B cell (primary cell): ENCODE data around the gene RIMBP2. TPM values are rescaled to one million over a fixed set of nuclear protein-coding genes. Genes with fewer than 3 reads are reported as not detected.
A peak's percentile ranks its signal among the peaks of the same experiment; 100 is the strongest.

Experiments used
- ATAC-seq: fragments of 200-7000 bp; cut with Tn5 transposase; one replicate; pipeline ENCODE4 v1.10.0; 2021; ENCODE audit warnings: low read depth, mild to moderate bottlenecking, moderate number of reproducible peaks, moderate library complexity
- CTCF ChIA-PET: fragments of 350-600 bp; sonication (Branson Sonifier 250); formaldehyde crosslinking; loops from one replicate; lab custom pipeline; 2021; ENCODE audit warnings: antibody characterized with exemption, inconsistent platforms; lab: Charles Lee
- POLR2A ChIA-PET: fragments of 350-600 bp; sonication (Branson Sonifier 250); formaldehyde crosslinking; loops from one replicate; lab custom pipeline; 2021; ENCODE audit warnings: antibody characterized with exemption; lab: Charles Lee
- DNase-seq: peaks from one replicate; pipeline ENCODE4 v3.0.0; 2013
- H2AFZ ChIP-seq: 2 replicates; pipeline ENCODE4 v1.6.1; 2012; ENCODE audit warnings: mild to moderate bottlenecking, low read depth, low read length; ENCODE audit not compliant: insufficient read depth, poor library complexity, severe bottlenecking
- H3K27ac ChIP-seq, 2 donors: 1 replicate in 1 of 2; 2 replicates in 1 of 2; pipeline ENCODE4 v1.5.1; 2012 to 2013; ENCODE audit warnings: low read length in 2 of 2, mild to moderate bottlenecking in 2 of 2, moderate library complexity in 1 of 2
- H3K27me3 ChIP-seq, 4 experiments: fragments of 200-600 bp in 1 of 4; sonication (generic) in 1 of 4; replicated peaks in 1 of 4; 1 replicate in 2 of 4; 2 replicates in 2 of 4; pipeline versions ENCODE4 v1.6.1 to v1.7.0; 2013 to 2016; ENCODE audit warnings: low read length in 3 of 4, mild to moderate bottlenecking in 2 of 4, mixed read lengths in 1 of 4, moderate library complexity in 1 of 4; ENCODE audit not compliant: insufficient read depth in 4 of 4, control insufficient read depth in 3 of 4; ENCODE audit errors: control extremely low read depth in 1 of 4
- H3K36me3 ChIP-seq, 2 experiments: replicated peaks in 1 of 2; 1 replicate in 1 of 2; 2 replicates in 1 of 2; pipeline versions ENCODE4 v1.6.1 to v1.7.1; 2013; ENCODE audit warnings: low read length in 1 of 2; ENCODE audit not compliant: insufficient read depth in 2 of 2, control insufficient read depth in 1 of 2; ENCODE audit errors: control extremely low read depth in 1 of 2, extremely low read depth in 1 of 2
- H3K4me1 ChIP-seq, 2 donors: fragments of 200-600 bp in 1 of 2; sonication (generic) in 1 of 2; 1 replicate in 1 of 2; 2 replicates in 1 of 2; pipeline versions ENCODE4 v1.5.1 to v1.6.1; 2013 to 2017; ENCODE audit warnings: low read length in 2 of 2; ENCODE audit not compliant: control insufficient read depth in 2 of 2, insufficient read depth in 2 of 2
- H3K4me2 ChIP-seq: replicated peaks from 2 replicates; pipeline ENCODE3; 2012; ENCODE audit warnings: mild to moderate bottlenecking, low read depth, low read length; ENCODE audit not compliant: poor library complexity, severe bottlenecking
- H3K4me3 ChIP-seq, 5 experiments: fragments of 200-600 bp in 1 of 5; sonication (generic) in 1 of 5; 1 replicate in 3 of 5; 2 replicates in 2 of 5; pipeline versions ENCODE4 v1.5.1 to v1.7.0; 2011 to 2016; ENCODE audit warnings: low read length in 4 of 5, mild to moderate bottlenecking in 4 of 5, low read depth in 2 of 5, control low read depth in 1 of 5, moderate library complexity in 1 of 5; ENCODE audit not compliant: insufficient read depth in 1 of 5; ENCODE audit errors: control extremely low read depth in 1 of 5, extremely low read depth in 1 of 5
- H3K79me2 ChIP-seq: fragments of 200-600 bp; sonication (generic); one replicate; pipeline ENCODE4 v1.6.0; 2016; ENCODE audit warnings: low read length; ENCODE audit not compliant: control insufficient read depth, insufficient read depth
- H3K9ac ChIP-seq: fragments of 200-600 bp; sonication (generic); 2 replicates; pipeline ENCODE4 v1.6.1; 2017; ENCODE audit warnings: mild to moderate bottlenecking, low read length, moderate library complexity
- H3K9me3 ChIP-seq, 3 donors: one replicate each; pipeline versions ENCODE4 v1.6.1 to v1.7.1; 2013; ENCODE audit warnings: low read length in 2 of 3; ENCODE audit not compliant: control insufficient read depth in 2 of 3, insufficient read depth in 1 of 3; ENCODE audit errors: control extremely low read depth in 1 of 3
- H4K20me1 ChIP-seq: 2 replicates; pipeline ENCODE4 v1.6.0; 2012; ENCODE audit warnings: mild to moderate bottlenecking, low read length; ENCODE audit not compliant: insufficient read depth, control insufficient read depth, poor library complexity, severe bottlenecking
- H3K27ac Mint-ChIP-seq: one replicate; pipeline ENCODE4 v1.8.0; 2021; ENCODE audit warnings: mixed read lengths
- H3K27me3 Mint-ChIP-seq: one replicate; pipeline ENCODE4 v1.8.0; 2021; ENCODE audit warnings: mixed read lengths
- H3K4me1 Mint-ChIP-seq: one replicate; pipeline ENCODE4 v1.8.0; 2021; ENCODE audit warnings: mixed read lengths
- H3K4me3 Mint-ChIP-seq: one replicate; pipeline ENCODE4 v1.8.0; 2021; ENCODE audit warnings: mixed read lengths
- H3K9me3 Mint-ChIP-seq: one replicate; pipeline ENCODE4 v1.8.0; 2022; ENCODE audit warnings: mixed read lengths; ENCODE audit not compliant: insufficient read depth
- EZH2 ChIP-seq: IDR thresholded peaks from 2 replicates; pipeline ENCODE4 v1.6.1; 2012; ENCODE audit warnings: borderline replicate concordance, low read depth, mild to moderate bottlenecking, moderate library complexity, low read length; ENCODE audit not compliant: insufficient read depth, poor library complexity, severe bottlenecking
- WGBS: methylation state at CpG from one replicate; pipeline ENCODE4 v1.1.5; 2013; ENCODE audit warnings: missing lambda C conversion rate; ENCODE audit not compliant: insufficient coverage; 5-methylcytosine and 5-hydroxymethylcytosine counted together
- intact Hi-C: fragments of 100-400 bp; cut with micrococcal nuclease; formaldehyde crosslinking; loops from one replicate; pipeline ENCODE4 v1.10.0; 2022
- polyA plus RNA-seq: library from polyadenylated mRNA; depleted of rRNA; stranded (reverse); fragments of >200 nt; gene quantifications from 2 replicates; pipeline ENCODE4 v1.2.3, GENCODE V29; 2012
- total RNA-seq, 2 donors: library from RNA; stranded (reverse); fragments of 120-200 nt in 1 of 2; gene quantifications; 1 replicate in 1 of 2; 2 replicates in 1 of 2; pipeline versions ENCODE4 v1.2.3 to v1.2.4, GENCODE V29; 2013 to 2022
- TF ChIP-seq, protein P1 (sequence below): fragments of 200-600 bp; IDR thresholded peaks from one replicate; pipeline ENCODE4 v1.8.0; 2022; ENCODE audit warnings: antibody characterized with exemption, mild to moderate bottlenecking

The RIMBP2 gene
- total and polyA plus RNA-seq, 2 donors (not counting 1 experiment from before 2014, with no cell fraction given), result not detected

DNA sequence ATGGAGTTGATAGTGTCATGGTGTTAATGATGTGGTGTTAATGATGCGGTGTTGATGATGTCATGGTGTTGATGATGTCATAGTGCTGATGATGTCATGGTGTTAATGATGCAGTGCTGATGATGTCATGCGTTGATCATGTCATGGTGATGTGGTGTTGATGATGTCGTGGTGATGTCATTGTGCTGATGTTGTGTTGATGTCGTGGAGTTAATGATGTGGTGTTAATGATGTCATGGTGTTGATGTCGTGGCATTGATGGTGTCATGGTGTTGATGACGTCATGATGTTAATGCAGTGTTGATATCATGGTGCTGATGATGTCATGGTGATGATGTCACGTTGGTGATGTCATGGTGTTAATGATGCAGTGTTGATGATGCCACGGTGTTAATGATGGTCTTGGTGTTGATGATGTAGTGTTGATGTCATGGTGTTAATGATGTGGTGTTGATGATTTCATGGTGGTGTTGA, 49.1 kb upstream of the RIMBP2 start:
- peaks cover 15% of the 10 kb centered on the region for H3K27me3 Mint-ChIP-seq
- no peak overlapping the region for H3K27ac Mint-ChIP-seq
- H3K79me2 ChIP-seq, result no peaks in the 10 kb centered on the region
- ChIA-PET CTCF (no interaction called here), POLR2A (no interaction called here)
- intact Hi-C loops, result no loop called here
- H4K20me1 ChIP-seq, result no peaks in the 10 kb centered on the region
- no peak overlapping the region for H3K4me3 ChIP-seq
- peaks cover 18% of the 10 kb centered on the region for H3K4me1 Mint-ChIP-seq
- no peak overlapping the region for H3K9ac ChIP-seq
- H3K4me3 Mint-ChIP-seq, result no peak overlapping the region
- no peak for DNase-seq
- H3K9me3 ChIP-seq, result peaks cover 2 to 15% (median 5%) of the 10 kb centered on the region in 3 donors
- WGBS, result 93% methylated on average over 8 of the region's 8 CpGs
- no peaks in the 10 kb centered on the region for H3K36me3 ChIP-seq
- peaks cover 6% of the 10 kb centered on the region in 2 donors for H3K4me1 ChIP-seq
- H3K9me3 Mint-ChIP-seq, result no peaks in the 10 kb centered on the region
- no peak for ATAC-seq
- no peak overlapping the region for H3K27ac ChIP-seq
- no peak for TF ChIP-seq EZH2
- TF ChIP-seq, protein P1, sequence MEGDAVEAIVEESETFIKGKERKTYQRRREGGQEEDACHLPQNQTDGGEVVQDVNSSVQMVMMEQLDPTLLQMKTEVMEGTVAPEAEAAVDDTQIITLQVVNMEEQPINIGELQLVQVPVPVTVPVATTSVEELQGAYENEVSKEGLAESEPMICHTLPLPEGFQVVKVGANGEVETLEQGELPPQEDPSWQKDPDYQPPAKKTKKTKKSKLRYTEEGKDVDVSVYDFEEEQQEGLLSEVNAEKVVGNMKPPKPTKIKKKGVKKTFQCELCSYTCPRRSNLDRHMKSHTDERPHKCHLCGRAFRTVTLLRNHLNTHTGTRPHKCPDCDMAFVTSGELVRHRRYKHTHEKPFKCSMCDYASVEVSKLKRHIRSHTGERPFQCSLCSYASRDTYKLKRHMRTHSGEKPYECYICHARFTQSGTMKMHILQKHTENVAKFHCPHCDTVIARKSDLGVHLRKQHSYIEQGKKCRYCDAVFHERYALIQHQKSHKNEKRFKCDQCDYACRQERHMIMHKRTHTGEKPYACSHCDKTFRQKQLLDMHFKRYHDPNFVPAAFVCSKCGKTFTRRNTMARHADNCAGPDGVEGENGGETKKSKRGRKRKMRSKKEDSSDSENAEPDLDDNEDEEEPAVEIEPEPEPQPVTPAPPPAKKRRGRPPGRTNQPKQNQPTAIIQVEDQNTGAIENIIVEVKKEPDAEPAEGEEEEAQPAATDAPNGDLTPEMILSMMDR, result no peak
- H3K4me2 ChIP-seq, result no peak overlapping the region
- H3K27me3 ChIP-seq, result peaks cover 0 to 23% (median 6%) of the 10 kb centered on the region in 4 experiments
- no peak overlapping the region for H2AFZ ChIP-seq

- Mint-ChIP-seq H3K4me1 (peaks cover 18% of the 10 kb centered on the region), H3K27ac (no peak overlapping the region), H3K4me3 (no peak overlapping the region), H3K27me3 (peaks cover 15% of the 10 kb centered on the region), H3K9me3 (no peaks in the 10 kb centered on the region)
- DNase-seq (peak; percentile 17), ATAC-seq (no peak)
- 83% methylated on average over 14 of the region's 14 CpGs for WGBS
- Histone ChIP-seq H3K27me3 (peaks cover 0 to 23% (median 6%) of the 10 kb centered on the region in 4 experiments), H2AFZ (no peak overlapping the region), H3K36me3 (no peaks in the 10 kb centered on the region), H3K9ac (no peak overlapping the region), H3K9me3 (peaks cover 2 to 18% (median 5%) of the 10 kb centered on the region in 3 donors), H4K20me1 (no peaks in the 10 kb centered on the region), H3K27ac (no peak overlapping the region), H3K79me2 (no peaks in the 10 kb centered on the region), H3K4me2 (no peak overlapping the region), H3K4me3 (no peak overlapping the region), H3K4me1 (peaks cover 6% of the 10 kb centered on the region in 2 donors)
- no peak for TF ChIP-seq EZH2
- TF ChIP-seq, protein P1, result no peak
- intact Hi-C loops, result no loop called here
- POLR2A ChIA-PET, result no interaction called here
- CTCF ChIA-PET, result no interaction called here
Measured at GRCh38 chr12:130764475-130765185, 48.5 kb upstream of the RIMBP2 start.
